ENCODE results near the gene KIFC3.
A peak's percentile ranks its signal among the peaks of the same experiment; 100 is the strongest.
"Not testable (repeated sequence)": the region's sequence is repeated elsewhere in the genome, so short reads cannot be mapped to it uniquely, and the experiment has no call there.

Gene KIFC3

DNA sequence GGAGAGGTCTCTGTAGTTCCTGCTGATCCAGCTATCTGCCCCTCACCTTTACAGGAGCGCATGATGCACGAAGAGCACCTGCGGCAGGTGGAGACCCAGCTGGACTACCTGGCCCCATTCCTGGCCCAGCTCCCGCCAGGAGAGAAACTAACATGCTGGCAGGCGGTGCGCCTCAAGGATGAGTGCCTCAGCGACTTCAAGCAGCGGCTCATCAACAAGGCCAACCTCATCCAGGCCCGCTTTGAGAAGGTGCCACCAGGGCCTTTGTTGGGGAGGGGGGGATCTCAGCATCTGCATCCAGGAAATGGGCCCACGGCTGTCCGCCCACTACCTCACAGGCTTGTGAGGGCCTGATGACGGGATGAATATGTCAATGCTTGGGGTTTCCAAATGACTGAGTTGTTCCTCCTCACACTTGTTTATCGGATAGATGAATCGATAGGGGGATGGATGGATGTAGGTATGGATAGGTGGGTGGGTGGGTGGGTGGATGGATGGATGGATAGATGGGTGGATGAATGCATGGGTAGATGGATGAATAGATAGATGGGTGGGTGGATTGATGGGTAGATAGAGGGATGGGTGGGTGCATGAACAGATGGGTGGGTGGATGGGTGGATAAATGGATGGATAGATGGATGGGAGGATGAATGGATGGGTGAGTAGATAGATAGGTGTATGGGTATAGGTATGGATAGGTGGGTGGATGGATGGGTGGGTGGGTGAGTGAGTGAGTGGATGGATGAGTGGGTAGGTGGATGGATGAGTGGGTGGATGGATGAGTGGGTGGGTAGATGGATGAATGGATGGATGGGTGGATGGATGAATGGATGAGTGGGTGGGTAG, 73.7 kb downstream of the KIFC3 start:
- FAIRE-seq: no peak
- no peak for DNase-seq (ENCODE audit: insufficient read length, low spot score)

GRCh38 chr16:57727610-57728009, 74.7 kb downstream of the KIFC3 start:
- DNase-seq (ENCODE audit: insufficient read length, low spot score) (no peak), FAIRE-seq (no peak)

DNA sequence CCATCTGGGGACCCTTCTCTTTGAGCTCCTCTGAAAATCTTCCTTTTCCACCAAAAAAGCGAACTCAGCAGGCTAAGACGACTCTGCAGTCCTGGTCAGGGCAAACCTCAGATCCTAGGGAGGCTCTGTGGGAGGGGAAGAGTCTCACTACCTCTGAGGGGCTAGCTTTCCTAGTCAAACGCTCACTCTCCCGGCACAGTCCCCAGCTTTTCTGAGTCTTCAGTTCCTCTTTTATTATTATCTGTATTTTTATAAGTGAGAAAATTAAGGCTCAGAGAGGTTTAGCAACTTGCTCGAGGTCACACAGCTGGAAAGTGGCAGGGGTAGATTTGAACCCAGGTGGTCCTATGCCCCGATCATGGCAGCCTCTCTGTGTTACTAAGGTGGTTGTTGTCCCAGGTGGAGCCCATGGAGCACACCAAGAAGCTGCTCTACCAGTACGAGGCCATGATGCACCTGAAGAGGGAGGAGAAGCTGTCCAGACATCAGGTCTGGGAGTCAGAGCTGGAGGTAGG, 75.8 kb downstream of the KIFC3 start:
- no peak for DNase-seq (ENCODE audit: insufficient read length, low spot score)
- no peak for FAIRE-seq

DNA sequence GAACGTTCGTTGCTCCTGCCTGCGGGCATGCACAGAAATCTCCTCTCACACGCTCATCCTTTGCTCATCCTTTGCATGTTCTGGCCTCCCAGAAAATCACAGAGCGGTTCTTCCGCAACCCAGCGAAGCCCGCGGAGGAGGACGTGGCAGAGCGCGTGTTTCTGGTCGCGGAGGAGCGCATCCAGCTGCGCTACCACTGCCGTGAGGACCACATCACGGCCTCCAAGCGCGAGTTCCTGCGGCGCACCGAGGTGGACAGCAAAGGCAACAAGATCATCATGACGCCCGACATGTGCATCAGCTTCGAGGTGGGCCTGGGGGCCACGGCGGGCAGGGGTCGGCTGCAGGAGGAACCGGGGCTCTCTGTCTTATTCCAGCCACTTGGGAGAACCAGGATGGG, 76.3 kb downstream of the KIFC3 start:
- DNase-seq (ENCODE audit: insufficient read length, low spot score) (no peak), FAIRE-seq (no peak)

DNA sequence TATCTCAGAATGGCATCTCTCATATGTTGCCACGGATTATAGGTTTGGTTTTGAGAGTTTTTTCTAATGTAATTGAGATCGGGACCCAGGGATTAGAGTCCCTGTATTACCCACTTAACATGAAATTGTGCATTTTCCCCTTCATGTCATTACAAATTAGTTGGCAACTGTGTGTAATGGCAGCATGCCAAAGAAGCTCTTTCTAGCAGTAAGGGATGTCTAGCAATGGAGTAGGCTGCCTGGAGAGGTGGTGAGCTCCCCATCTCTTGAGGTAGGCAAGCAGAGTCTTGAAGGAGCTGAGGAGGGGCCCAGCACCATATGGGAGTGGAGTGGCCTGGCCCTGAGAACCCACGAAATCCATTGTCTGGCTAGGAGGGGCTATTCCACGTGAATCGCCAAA, 76.7 kb downstream of the KIFC3 start:
- FAIRE-seq (no peak), DNase-seq (ENCODE audit: insufficient read length, low spot score) (no peak)

DNA sequence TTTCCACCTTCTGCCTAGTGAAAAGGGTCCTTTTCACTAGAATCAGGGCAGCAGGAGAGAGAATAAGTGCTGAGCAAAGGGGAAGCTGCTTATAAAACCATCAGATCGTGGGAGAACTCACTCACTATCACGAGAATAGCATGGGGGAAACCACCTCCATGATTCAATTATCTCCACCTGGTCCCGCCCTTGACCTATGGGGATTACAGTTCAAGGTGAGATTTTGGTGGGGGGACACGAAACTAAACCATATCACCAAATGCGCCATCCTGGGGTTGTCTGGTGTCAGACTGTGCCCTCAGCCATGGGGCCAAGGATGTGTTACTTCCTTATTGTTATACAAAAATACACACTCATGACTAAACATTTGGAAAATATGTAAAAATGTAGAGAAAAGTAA, 77.1 kb downstream of the KIFC3 start:
- DNase-seq (ENCODE audit: insufficient read length, low spot score): no peak
- FAIRE-seq: no peak

DNA sequence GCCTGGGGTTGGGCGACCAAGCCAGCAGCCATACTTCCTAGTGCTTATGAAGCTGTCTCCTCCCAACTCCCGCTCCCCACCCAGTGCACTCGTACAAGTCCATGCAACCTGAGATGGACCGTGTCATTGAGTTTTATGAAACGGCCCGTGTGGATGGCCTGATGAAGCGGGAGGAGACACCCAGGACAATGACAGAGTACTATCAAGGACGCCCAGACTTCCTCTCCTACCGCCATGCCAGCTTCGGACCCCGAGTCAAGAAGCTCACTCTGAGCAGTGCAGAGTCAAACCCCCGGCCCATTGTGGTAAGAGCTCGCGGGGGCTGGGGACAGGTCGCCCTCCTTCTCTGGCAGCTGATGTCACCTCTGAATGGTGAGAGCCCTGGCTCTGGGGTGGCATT, 77.8 kb downstream of the KIFC3 start:
- no peak for FAIRE-seq

DNA sequence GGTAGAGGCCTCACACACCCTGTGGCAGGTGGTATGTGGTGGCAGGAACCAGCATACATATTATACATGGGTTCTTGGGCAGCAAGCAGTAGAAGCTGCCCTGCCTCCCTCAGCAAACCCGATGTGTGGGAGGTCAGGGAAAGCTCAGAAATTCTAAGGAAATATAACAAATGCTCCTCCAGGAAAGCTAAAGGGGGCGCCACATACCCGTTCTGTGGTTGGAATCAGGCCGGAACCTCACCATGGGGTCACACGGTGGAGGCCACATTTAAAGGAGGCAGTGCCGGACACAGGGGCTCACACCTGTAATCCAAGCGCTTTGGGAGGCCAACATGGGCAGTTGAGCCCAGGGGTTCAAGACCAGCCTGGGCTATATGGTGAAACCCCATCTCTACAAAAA, 79.1 kb downstream of the KIFC3 start:
- DNase-seq (ENCODE audit: insufficient read length, low spot score) (no peak), FAIRE-seq (no peak)

More for the DNA sequence above, 77.8 kb downstream of the KIFC3 start:
- DNase-seq (ENCODE audit: insufficient read length, low spot score): no peak

DNA sequence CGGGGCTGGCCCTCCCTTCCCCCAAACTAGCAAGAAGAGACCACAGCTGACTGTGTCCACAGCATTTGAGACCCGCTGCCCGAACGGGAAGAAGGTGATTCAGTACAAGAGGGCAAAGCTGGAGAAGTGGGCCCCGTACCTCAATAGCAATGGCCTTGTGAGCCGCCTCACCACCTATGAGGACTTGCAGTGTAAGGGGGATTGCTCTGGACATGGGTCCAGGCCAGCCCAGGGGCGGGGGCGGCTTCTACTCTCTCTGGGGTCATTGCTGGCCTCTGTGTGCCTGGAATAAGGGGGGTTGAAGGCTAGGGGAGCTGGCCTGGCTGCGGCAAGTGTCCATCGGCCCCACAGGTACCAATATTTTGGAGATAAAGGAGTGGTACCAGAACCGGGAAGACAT, 79.6 kb downstream of the KIFC3 start:
- no peak for DNase-seq (ENCODE audit: insufficient read length, low spot score)

DNA sequence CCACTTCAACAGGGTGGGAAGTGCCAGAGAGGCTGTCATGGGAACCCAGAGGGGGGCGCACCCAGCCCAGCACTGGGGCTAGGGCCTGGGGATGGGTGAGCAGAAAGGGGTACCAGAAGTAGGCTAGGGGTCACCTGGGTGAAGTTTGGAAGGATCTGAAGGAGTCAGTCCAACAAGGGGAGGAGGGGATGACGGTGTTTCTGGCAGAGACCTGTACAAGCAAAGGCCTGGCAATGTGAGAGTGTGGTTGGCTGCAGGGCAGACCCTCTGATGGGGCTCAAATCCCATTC, 80.1 kb downstream of the KIFC3 start:
- FAIRE-seq (no peak), DNase-seq (ENCODE audit: insufficient read length, low spot score) (no peak)

More for the DNA sequence above, 79.6 kb downstream of the KIFC3 start:
- FAIRE-seq: no peak

DNA sequence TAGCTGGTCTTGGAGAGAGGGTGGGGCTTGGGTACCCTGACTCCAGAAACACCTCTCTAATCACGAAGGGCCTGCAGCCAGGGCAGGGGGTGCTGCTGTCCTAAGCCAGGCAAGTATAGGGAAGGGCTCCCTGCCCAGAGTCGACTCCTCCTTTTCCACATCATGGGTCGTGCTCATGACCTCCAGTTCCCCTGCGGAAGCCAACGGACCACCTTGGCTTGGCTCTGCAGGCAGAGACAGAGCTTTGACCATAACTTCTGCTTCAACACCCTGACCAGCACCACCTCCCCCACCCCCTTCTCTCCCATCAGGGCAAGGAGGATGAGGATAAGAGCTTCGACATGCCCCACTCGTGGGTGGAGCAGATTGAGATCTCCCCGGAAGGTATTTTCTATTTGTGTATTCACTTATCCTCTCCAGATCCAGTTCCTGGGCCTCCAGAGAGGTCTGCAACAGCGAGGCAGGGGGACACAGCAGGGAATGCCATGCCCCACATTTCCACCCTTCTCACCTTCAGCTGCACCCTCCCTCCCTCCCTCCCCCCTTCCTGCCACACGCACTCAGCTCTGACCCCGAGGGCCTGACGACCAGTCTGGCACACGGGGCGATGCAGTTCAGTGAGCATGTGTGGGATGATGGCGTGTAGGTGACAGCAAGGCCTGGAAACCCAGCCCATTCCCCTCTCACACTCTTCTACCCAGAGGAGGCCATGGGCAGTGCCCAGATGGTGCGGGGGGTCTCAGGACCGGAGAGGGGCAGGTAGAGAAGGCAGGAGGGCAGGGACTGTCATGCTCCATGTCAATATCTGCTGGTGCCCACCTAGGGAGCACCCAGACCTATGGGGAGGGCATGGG, 80.7 kb downstream of the KIFC3 start:
- no peak for DNase-seq (ENCODE audit: insufficient read length, low spot score)
- no peak for FAIRE-seq

GRCh38 chr16:57720142-57720575, 82.1 kb downstream of the KIFC3 start:
- peak; percentile 34 for DNase-seq (ENCODE audit: insufficient read length, low spot score)

DNA sequence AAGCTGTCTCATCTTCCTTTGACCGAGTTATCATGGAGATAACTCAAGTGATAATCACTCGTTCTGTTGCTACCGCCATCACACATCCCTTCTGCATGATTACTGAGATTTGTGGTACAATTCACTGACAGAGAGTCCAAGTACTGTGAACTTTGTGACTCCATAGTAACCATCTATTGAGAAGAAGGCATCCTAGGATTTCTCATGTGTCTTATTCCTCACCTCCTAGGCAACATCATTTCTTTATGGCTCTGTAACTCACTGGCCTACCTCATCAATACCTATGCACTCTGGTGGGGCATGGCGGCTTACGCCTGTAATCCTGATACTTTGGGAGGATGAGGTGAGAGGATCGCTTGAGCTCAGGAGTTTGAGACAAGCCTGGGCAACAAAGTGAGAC, 88.2 kb downstream of the KIFC3 start:
- FAIRE-seq: no peak
- no peak for DNase-seq (ENCODE audit: insufficient read length, low spot score)

More at GRCh38 chr16:57720142-57720575, 82.1 kb downstream of the KIFC3 start:
- peak; percentile 89 for FAIRE-seq

DNA sequence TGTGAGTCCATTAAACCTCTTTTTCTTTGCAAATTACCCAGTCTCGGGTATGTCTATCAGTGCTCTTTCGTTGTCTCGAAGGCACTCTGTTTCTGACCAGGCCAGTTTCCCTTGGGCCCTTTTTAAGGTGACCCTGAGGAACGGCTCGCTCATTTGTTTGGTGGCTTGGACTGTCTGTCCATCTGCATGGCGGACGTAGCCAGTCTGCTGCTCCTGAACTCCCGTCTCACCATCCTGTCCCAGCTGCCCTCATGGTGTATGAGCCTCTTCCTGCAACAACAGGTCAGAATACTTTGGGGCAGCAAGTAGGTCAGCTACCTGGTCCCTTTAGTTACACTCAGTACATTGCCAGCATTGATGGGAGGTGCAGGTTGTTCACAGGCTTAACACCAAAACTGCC, 88.7 kb downstream of the KIFC3 start:
- no peak for FAIRE-seq
- DNase-seq (ENCODE audit: insufficient read length, low spot score): no peak

DNA sequence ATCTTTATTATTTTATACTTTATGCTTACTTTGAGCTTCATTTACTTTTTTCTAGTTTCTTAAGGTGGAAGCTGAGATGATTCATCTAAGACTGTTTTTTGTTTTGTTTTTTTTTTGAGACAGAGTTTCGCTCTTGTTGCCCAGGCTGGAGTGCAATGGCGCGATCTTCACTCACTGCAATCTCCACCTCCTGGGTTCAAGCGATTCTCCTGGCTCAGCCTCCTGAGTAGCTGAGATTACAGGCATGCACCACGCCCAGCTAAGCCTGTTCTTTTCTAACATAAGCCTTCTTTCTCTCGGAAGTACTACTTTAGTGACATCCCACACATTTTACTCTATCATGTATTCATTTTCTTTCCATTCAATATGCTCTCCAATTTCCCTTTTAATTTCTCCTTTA, 89.7 kb downstream of the KIFC3 start:
- DNase-seq (ENCODE audit: insufficient read length, low spot score); FAIRE-seq: not testable (repeated sequence)

DNA sequence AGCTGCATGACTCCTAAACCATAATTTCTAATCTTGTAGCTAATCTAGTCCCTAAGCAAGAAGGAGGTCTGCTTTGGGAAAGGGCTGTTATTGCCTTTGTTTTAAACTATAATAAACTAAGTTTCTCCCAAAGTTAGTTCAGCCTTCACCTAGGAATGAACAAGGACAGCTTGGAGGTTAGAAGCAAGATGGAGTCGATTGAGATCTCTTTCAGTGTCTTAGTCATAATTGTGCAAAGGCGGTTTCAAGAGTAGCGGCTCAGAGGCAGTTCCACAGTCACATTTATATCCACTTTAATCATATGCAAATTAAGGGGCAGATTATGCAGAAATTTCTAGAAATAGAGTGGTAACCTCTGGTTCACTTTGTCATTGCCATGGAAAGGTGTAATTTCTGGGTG, 90.3 kb downstream of the KIFC3 start:
- no peak for FAIRE-seq
- no peak for DNase-seq (ENCODE audit: insufficient read length, low spot score)

DNA sequence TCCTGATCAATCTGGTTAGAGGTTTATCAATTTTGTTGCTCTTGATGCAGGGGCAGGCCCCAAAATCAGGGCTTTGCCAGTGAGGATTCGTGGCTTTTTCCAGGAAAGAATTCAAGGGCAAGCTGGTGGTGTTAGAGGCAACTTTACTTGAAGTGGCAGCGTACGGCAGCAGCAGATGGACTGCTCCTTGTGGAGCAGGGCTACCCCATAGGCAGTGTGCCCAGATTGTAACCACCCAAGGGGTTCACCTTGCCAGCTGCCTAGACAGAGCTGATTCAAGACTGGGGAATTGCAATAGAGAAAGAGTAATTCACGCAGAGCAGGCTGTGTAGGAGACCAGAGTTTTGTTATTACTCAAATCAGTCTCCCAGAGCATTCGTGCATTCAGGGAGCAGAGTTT, 90.9 kb downstream of the KIFC3 start:
- FAIRE-seq (no peak), DNase-seq (ENCODE audit: insufficient read length, low spot score) (no peak)

DNA sequence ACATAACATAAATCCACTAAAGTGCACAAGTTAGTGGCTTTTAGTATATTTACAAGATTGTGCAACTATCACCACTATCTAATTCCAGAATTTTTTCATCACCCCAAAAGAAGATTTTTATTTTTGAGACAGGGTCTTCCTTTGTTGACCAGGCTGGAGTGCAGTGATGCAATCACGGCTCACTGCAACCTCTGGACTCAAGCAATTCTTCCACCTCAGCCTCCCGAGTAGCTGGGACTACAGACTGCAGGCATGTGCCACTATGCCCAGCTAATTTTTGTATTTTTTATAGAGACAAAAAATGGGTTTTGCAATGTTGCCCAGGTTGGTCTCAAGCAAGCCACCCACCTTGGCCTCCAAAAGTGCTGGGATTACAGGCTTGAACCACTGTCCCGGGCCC, 92.6 kb downstream of the KIFC3 start:
- DNase-seq (ENCODE audit: insufficient read length, low spot score) (no peak), FAIRE-seq (no peak)

All from GM19239 (cell line).